Activated T-cell treated with anti-CD3 and anti-CD28 coated beads, Interleukin-2, amount 50 U/mL, for 24 hours (primary cell): Measurements from ENCODE around the gene CDC34.
A peak's percentile ranks its signal among the peaks of the same experiment; 100 is the strongest.

Experiments used
- DNase-seq: peaks from one replicate; pipeline ENCODE4 v3.0.0-alpha.2; 2020
- H3K27ac Mint-ChIP-seq: 2 replicates; pipeline ENCODE4 v1.8.0; 2020; ENCODE audit warnings: mild to moderate bottlenecking, mixed read lengths
- H3K27me3 Mint-ChIP-seq: 2 replicates; pipeline ENCODE4 v1.8.0; 2020; ENCODE audit warnings: mixed read lengths
- H3K36me3 Mint-ChIP-seq: 2 replicates; pipeline ENCODE4 v1.8.0; 2020; ENCODE audit warnings: low read depth, mixed read lengths
- H3K4me1 Mint-ChIP-seq: 2 replicates; pipeline ENCODE4 v1.8.0; 2020; ENCODE audit warnings: low read depth, mixed read lengths
- H3K4me3 Mint-ChIP-seq: 2 replicates; pipeline ENCODE4 v1.8.0; 2020; ENCODE audit warnings: mild to moderate bottlenecking, moderate library complexity, mixed read lengths
- H3K9me3 Mint-ChIP-seq: 2 replicates; pipeline ENCODE4 v1.8.0; 2020; ENCODE audit warnings: mixed read lengths

CDC34 gene, protein sequence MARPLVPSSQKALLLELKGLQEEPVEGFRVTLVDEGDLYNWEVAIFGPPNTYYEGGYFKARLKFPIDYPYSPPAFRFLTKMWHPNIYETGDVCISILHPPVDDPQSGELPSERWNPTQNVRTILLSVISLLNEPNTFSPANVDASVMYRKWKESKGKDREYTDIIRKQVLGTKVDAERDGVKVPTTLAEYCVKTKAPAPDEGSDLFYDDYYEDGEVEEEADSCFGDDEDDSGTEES

DNA sequence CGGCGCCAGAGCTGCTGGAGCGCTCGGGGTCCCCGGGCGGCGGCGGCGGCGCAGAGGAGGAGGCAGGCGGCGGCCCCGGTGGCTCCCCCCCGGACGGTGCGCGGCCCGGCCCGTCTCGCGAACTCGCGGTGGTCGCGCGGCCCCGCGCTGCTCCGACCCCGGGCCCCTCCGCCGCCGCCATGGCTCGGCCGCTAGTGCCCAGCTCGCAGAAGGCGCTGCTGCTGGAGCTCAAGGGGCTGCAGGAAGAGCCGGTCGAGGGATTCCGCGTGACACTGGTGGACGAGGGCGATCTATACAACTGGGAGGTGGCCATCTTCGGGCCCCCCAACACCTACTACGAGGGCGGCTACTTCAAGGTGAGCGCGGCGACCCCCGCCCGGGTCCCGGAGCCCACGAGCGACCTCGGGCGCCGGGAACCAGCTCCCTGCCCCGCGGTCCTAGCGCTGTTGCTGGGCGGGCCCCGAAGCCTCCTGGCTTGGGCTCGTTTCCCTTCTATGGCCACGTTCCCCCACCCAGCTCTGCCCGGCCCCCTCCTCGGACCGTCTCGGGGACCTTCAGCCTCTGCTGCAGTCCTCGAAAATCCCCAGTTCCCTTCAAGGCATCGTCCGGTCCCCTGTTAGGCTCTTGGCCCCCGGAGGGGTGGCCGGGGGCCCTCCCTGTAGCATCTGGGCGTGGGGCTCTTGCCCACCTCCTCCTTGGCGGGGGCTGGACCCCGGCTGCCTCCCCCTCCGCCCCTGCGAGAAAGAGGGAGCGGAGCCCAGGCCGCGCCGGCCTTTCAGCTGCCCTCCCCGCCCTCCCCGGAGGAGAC, at the start of gene CDC34:
Gene CDC34, plus strand, starts transcription at position 8 of the 808 bp plus-strand sequence. Its CDS starts 172 bp downstream, at position 180.
- Mint-ChIP-seq H3K27me3 (no peaks in the 10 kb centered on the region), H3K36me3 (peaks cover 14% of the 10 kb centered on the region), H3K4me1 (peaks cover 29% of the 10 kb centered on the region), H3K4me3 (peak within 1 kb of the TSS; percentile 87), H3K9me3 (no peaks in the 10 kb centered on the region), H3K27ac (peak within 1 kb of the TSS; percentile 93)
- no peak for DNase-seq

DNA sequence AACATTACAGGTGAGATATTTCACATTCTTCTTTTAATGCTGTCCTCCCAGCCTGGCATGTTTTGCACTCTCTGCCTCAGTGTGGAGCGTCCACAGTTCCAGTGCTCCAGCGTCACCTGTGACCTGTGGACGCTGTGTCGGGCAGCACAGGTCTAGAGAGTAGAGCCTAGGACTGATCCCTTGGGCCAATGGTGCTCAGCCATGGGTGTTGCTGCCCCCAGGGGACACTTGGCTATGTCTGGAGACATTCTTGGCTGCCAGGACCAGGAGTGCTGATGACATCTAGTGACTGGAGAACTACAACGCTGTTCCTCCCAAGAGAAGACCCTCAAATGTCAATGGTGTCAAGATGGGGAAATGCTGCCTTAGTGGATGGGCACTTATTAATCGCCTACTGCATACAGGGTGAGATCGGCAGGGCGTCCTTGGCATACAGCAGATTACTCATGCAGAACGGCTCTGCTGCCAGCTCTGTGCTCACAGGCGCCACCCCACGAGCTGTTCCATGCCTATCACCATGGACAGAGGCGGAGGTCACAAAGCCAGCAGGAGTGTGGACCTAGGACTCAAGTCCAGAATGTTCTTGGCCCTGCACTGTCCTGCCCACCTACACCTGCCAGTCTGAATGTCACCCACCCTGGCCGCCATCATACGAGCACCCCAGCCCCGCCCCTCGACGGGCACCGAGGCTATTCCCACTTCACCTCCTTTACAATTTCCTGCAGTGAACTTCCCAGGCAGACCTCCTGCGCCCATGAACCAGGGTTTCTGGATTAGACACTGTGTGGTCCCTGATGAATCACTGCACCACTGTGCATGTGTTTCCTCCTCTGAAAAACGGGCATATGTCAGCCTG, 49.1 kb upstream of the CDC34 start:
- peaks cover 5% of the 10 kb centered on the region for H3K4me1 Mint-ChIP-seq
- H3K9me3 Mint-ChIP-seq = peaks cover 14% of the 10 kb centered on the region
- no peaks in the 10 kb centered on the region for H3K36me3 Mint-ChIP-seq
- H3K4me3 Mint-ChIP-seq = no peak overlapping the region
- peaks cover 26% of the 10 kb centered on the region for H3K27me3 Mint-ChIP-seq
- no peak for DNase-seq
- H3K27ac Mint-ChIP-seq = no peak overlapping the region

DNA sequence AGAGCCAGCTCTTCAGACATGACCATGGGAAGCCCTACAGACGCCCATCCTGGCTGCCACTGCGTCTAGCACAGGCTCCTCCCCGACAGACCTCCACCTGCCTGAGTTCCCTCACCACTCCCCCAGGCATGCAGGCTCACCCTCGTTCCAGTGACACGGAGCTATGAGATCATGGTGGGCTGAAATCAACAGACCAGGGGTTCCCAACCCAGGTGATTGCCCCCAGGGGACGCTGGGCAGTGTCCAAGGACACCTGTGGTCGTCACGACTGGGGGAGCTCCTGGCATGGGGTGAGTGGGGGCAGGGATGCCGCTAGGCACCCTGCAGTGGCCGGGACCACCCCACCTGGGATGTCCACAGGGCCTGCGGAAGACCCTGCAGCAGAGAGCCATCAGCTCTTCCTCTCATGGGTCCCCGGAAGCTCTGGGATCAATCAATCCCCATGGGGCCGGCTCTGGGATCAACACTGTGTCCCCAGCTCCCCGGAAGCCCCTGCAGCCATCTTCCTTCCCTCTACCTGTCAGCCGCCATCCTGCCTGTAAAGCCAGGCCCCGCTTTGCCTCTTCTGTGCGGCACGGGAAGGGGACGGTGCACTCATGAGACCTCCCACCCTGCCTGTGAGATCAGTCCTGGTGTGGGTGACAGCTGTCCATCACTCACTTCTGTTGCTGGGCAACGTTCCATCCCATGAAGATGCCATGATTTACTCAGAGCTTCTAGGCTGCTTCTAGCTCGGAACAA, 48.1 kb upstream of the CDC34 start:
- peaks cover 26% of the 10 kb centered on the region for H3K27me3 Mint-ChIP-seq
- no peak overlapping the region for H3K4me3 Mint-ChIP-seq
- peaks cover 14% of the 10 kb centered on the region for H3K9me3 Mint-ChIP-seq
- H3K36me3 Mint-ChIP-seq = no peaks in the 10 kb centered on the region
- H3K27ac Mint-ChIP-seq = no peak overlapping the region
- peaks cover 8% of the 10 kb centered on the region for H3K4me1 Mint-ChIP-seq
- DNase-seq = no peak

DNA sequence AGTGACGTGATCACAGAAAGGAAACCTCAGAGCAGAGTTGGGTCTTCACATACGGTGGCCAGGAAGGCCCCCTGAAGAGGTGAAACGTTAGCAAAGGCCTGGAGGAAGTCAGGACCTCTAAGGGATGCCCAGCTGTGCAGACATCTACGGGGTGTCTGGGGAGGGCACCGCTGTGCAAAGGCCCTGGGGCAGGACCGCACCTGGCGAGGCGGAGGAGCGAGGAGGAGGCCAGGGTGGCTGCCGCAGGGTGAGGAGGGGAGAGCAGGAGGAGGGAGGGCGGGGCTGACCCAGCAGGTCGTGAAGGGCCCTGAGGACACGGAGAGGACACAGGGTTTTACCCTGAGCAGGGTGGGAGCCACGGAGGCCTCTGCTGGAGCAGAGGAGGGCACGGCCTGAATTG, 47.1 kb upstream of the CDC34 start:
- H3K36me3 Mint-ChIP-seq = no peaks in the 10 kb centered on the region
- DNase-seq = no peak
- H3K27me3 Mint-ChIP-seq = peaks cover 26% of the 10 kb centered on the region
- H3K4me3 Mint-ChIP-seq = no peak overlapping the region
- no peak overlapping the region for H3K27ac Mint-ChIP-seq
- peaks cover 14% of the 10 kb centered on the region for H3K9me3 Mint-ChIP-seq
- H3K4me1 Mint-ChIP-seq = peaks cover 9% of the 10 kb centered on the region

DNA sequence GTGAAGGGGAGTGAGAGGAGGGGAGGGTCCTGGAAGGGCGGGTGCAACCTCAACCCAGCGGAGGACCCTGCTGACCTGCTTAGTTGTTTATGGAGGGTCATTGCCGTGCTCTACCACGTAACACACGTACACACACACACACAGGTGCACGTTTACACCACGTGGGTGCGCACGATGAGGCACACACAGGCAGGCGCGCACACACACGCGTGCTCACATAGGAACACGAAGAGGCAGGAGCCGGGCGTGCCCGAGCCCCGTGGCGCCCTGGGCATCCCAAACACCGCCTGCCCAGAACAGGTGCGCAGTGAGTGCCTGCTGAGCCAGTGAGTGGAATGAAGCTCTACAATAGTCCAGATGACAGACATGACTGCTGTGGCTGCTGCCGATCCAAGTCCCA, 46.5 kb upstream of the CDC34 start:
- Mint-ChIP-seq H3K4me1 (peaks cover 8% of the 10 kb centered on the region), H3K27me3 (peaks cover 26% of the 10 kb centered on the region), H3K9me3 (peaks cover 10% of the 10 kb centered on the region), H3K4me3 (no peak overlapping the region), H3K27ac (no peak overlapping the region), H3K36me3 (no peaks in the 10 kb centered on the region)
- DNase-seq = no peak

DNA sequence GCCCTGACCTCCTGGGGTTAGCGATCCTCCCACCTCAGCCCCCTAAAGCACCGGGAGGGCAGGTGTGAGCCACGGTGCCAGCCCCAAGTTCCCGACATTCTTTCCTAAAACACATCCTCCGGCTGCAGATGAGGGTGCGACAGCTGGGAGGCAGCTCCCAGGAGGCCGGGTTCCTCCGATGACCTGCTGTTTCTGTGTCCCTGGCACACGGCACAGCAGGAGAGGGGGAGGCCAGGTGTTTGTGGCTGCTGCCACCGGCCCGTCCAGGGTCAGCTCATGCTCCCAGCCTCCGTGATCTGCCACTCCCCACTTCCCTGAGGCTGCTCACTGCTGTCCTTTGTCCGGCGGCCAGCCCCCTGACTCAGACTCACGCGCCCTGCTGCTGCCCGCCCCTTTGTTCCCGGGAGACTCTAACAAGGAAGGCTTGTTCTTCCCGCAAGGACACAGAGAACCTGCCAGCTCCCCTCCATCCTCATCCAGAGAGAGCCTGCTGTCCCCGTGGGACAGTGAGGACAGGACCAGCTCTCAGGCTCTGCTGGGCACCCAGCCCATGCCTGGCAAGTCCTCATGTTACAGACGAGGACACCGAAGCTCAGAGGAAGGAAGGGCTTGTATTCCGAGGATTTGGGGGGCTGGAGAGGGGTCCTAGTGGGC, 45.9 kb upstream of the CDC34 start:
- H3K4me1 Mint-ChIP-seq = peaks cover 6% of the 10 kb centered on the region
- H3K27ac Mint-ChIP-seq = peak overlapping the region; percentile 15
- H3K36me3 Mint-ChIP-seq = no peaks in the 10 kb centered on the region
- H3K27me3 Mint-ChIP-seq = peaks cover 26% of the 10 kb centered on the region
- no peak for DNase-seq
- peaks cover 4% of the 10 kb centered on the region for H3K9me3 Mint-ChIP-seq
- H3K4me3 Mint-ChIP-seq = no peak overlapping the region

DNA sequence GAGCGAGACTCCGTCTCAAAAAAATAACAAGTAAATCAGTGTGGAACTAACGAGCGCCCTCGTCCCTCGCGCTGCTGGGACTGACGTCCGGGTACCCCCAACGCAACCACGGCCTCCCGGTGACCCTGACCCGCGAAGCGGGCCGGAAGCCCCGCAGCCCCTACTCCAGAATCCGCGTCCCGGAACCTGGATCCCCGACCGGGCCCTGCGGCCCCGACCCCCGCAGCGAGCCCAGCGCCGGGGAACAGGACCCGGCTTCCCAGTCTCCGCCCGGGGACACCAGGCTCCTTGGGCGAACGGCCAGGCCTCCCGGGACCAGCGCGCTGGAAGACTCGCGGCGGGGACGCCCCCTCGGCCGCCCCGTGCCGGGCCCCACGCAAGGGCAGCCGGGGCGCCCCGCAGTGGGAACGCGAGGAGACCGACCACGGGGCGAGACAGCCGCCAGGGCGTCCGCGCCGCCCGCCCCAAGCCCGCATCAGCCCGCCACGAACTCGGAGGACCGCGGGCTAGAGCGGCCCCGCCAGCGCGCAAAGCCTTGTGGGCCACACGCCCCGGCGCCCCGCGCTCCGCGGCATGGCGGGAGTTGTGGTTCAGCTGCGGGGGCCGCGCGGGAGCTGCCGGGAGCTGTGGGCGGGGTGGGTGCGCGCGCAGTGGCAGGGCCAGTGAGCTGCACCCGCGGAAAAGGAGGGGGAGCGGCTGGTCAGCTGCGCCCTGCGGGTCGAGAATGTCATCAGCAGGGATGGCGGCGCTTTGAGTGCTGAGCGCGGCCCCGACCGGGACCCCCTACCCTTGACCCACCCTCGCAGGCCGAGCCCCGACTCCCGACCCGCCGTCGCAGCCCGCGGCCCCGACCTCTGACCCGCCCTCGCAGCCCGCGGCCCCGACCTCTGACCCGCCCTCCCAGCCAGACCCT, 42.8 kb upstream of the CDC34 start:
- peak overlapping the region; percentile 81 for H3K4me3 Mint-ChIP-seq
- no peaks in the 10 kb centered on the region for H3K9me3 Mint-ChIP-seq
- peak; percentile 95 for DNase-seq
- H3K36me3 Mint-ChIP-seq = no peaks in the 10 kb centered on the region
- H3K27ac Mint-ChIP-seq = peak overlapping the region; percentile 90
- peaks cover 25% of the 10 kb centered on the region for H3K27me3 Mint-ChIP-seq
- peaks cover 7% of the 10 kb centered on the region for H3K4me1 Mint-ChIP-seq

DNA sequence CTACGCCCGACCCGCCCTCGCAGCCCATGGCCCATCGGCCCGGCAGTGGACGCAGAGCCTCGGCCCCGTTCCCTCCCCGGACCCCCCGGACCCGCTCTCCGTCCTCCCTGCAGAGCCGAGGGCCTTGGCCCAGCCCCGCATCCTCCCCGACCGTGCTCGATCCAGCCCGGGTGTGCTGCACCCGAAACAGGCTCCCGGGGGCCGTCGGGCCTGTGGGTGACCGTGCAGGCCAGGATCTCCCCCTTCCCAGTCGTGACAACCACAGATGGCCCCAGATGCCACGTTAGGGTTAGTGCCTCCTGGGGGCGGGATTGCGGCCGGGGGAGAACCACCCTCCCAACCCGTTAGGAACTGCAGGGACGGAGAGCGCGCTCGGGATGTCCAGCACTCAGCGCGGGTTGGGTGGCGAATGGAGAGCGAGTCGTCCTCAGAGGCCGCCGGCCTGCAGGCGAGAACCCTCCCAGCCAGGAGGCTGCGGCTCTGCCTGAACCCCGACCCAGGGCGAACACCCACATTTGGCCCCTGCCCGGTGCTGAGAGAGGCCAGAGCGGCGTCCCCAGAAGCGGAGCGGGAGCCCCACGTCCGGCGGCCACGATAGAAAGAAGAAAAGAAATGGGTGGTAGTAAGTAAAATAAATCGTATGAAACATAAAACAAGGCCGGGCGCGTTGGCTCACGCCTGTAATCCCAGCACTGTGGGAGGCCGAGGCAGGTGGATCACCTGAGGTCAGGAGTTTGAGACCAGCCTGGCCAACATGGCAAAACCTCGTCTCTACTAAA, 42.0 kb upstream of the CDC34 start:
- H3K4me3 Mint-ChIP-seq = peak overlapping the region; percentile 74
- no peaks in the 10 kb centered on the region for H3K36me3 Mint-ChIP-seq
- no peak for DNase-seq
- no peaks in the 10 kb centered on the region for H3K9me3 Mint-ChIP-seq
- peaks cover 20% of the 10 kb centered on the region for H3K27me3 Mint-ChIP-seq
- peaks cover 7% of the 10 kb centered on the region for H3K4me1 Mint-ChIP-seq
- H3K27ac Mint-ChIP-seq = peak overlapping the region; percentile 71

DNA sequence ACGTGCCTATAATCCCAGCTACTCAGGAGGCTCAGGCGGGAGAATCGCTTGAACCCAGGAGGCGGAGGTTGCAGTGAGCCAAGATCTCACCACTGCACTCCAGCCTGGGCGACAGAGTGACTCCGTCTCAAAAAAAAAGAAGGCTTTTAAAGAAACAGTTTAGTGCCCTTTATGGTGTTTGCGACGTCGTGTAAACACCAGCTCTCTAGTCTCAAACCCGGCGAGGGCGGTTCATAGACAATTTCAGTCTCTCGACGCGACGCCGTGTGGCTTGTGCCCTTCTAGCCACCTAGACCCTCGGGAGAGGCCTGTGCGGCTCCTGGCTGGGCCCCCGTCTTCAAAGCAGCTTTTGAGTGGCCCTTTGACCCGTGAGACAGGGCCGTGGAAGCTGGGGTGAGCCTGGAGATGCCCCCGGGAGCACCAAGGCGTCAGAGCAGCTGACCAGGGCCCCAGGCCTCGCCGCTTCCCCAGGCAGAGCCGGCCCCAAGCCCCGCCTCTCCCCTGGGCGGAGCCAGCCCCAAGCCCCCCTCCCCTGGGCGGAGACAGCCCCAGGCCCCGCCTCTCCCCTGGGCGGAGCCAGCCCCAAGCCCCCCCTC, 40.3 kb upstream of the CDC34 start:
- no peak for DNase-seq
- Mint-ChIP-seq H3K36me3 (no peaks in the 10 kb centered on the region), H3K4me1 (peaks cover 7% of the 10 kb centered on the region), H3K27me3 (peaks cover 15% of the 10 kb centered on the region), H3K27ac (no peak overlapping the region), H3K9me3 (no peaks in the 10 kb centered on the region), H3K4me3 (no peak overlapping the region)

DNA sequence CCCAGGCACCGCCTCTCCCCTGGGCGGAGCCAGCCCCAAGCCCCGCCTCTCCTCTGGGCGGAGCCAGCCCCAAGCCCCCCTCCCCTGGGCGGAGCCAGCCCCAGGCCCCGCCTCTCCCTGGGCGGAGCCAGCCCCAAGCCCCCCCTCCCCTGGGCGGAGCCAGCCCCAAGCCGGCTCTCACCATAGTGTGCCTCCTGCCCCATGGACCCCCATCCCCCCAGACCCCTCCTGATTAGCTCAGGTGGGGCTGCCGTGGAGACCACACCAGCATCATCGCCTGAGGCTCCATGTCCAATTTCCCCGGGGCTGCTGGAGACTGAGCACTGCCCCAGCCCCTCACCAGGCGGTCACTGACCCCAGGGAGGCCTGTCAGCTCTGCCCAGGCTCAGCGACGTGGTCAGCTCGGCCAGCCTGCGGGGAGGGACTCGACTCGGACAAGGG, 39.4 kb upstream of the CDC34 start:
- DNase-seq = no peak
- Mint-ChIP-seq H3K27me3 (peaks cover 12% of the 10 kb centered on the region), H3K4me3 (no peak overlapping the region), H3K4me1 (peaks cover 7% of the 10 kb centered on the region), H3K9me3 (no peaks in the 10 kb centered on the region), H3K36me3 (no peaks in the 10 kb centered on the region), H3K27ac (no peak overlapping the region)

DNA sequence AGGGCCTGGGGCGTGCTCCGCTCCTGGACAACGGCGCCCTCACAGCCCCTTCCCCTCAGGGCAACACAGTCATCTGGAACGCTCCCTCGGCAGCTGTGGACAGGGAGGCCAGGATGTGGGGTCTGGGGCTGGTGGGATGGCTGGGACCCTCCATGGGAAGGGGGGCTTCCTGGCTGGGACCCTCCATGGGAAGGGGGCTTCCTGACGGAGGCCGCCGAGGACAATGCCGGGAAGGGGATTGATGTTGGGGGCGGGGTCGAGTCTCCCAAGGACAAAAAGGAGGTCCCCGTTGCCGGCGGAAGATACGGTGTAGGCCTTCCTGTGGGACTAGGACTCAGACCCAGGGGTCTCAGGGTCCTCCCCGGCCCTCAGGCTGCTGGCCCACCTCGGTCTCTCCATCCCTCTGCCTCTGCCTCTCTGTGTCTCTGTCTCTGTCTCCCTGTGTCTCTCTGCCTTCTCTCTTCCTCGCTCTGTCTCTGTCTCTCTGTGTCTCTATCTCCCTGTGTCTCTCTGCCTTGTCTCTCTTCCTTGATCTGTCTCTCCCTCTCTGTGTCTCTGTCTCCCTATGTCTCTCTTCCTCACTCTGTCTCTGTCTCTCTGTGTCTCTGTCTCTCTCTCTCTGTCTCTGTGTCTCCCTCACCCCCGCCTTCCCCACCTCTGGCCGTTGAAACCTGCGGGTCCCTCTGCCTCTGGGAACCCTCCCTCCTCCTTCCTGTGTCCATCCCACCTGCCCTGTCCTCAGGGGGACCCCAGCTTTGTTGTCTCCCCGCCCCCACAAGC, 38.0 kb upstream of the CDC34 start:
- no peaks in the 10 kb centered on the region for H3K9me3 Mint-ChIP-seq
- H3K4me3 Mint-ChIP-seq = no peak overlapping the region
- no peaks in the 10 kb centered on the region for H3K36me3 Mint-ChIP-seq
- DNase-seq = no peak
- peak overlapping the region; percentile 2 for H3K27ac Mint-ChIP-seq
- H3K27me3 Mint-ChIP-seq = peaks cover 18% of the 10 kb centered on the region
- H3K4me1 Mint-ChIP-seq = peaks cover 4% of the 10 kb centered on the region
